H1 (cell line): ENCODE results near the gene KAT14. TPM values are rescaled to one million over a fixed set of nuclear protein-coding genes. Genes with fewer than 3 reads are reported as not detected.

Experiments used
- CTCF ChIA-PET: fragments of 300-600 bp; sonication (Branson Sonifier 250); formaldehyde crosslinking; loops from one replicate; lab custom pipeline; 2021; ENCODE audit not compliant: partially characterized antibody; lab: Charles Lee
- POLR2A ChIA-PET: fragments of 300-600 bp; sonication (Branson Sonifier 250); formaldehyde crosslinking; loops from one replicate; lab custom pipeline; 2021; ENCODE audit warnings: inconsistent platforms; ENCODE audit not compliant: partially characterized antibody; lab: Charles Lee
- DNase-seq, 2 experiments: peaks; one replicate each; pipeline versions ENCODE4 v3.0.0 to v3.0.0-alpha.2; 2010 to 2022; ENCODE audit warnings: low spot score in 2 of 2, low read depth in 1 of 2, mixed read lengths in 1 of 2
- FAIRE-seq: peaks from 2 replicates; lab custom pipeline; 2011; peaks lifted over from hg19 to GRCh38; lab: Jason Lieb, UNC
- H2AFZ ChIP-seq: 2 replicates; pipeline ENCODE4 v1.8.1; 2012; ENCODE audit warnings: low read length, inconsistent platforms
- H2AK5ac ChIP-seq: 2 replicates; pipeline ENCODE4 v1.6.1; 2013; ENCODE audit warnings: low read depth, low read length
- H2BK120ac ChIP-seq: replicated peaks from 2 replicates; pipeline ENCODE3; 2013; ENCODE audit warnings: low read depth, low read length, inconsistent platforms
- H2BK12ac ChIP-seq: 2 replicates; pipeline ENCODE4 v1.6.1; 2013; ENCODE audit warnings: low read depth, low read length
- H2BK15ac ChIP-seq: 2 replicates; pipeline ENCODE4 v1.6.1; 2013; ENCODE audit warnings: low read length
- H2BK20ac ChIP-seq: 2 replicates; pipeline ENCODE4 v1.6.1; 2013; ENCODE audit warnings: low read length
- H2BK5ac ChIP-seq: 2 replicates; pipeline ENCODE4 v1.6.1; 2013; ENCODE audit warnings: low read depth, low read length
- H3K14ac ChIP-seq: 2 replicates; pipeline ENCODE4 v1.6.1; 2013; ENCODE audit warnings: inconsistent platforms; ENCODE audit not compliant: insufficient read length
- H3K18ac ChIP-seq: 2 replicates; pipeline ENCODE4 v1.6.1; 2013; ENCODE audit warnings: low read length; ENCODE audit errors: extremely low read depth
- H3K23ac ChIP-seq: 2 replicates; pipeline ENCODE4 v1.6.1; 2013; ENCODE audit warnings: inconsistent platforms; ENCODE audit not compliant: insufficient read length
- H3K23me2 ChIP-seq: 2 replicates; pipeline ENCODE4 v1.6.1; 2013; ENCODE audit warnings: low read depth, low read length
- H3K27ac ChIP-seq: 2 replicates; pipeline ENCODE4 v1.6.1; 2011; ENCODE audit warnings: low read depth, low read length, inconsistent platforms
- H3K27me3 ChIP-seq, 4 experiments: replicated peaks in 1 of 4; 1 replicate in 1 of 4; 2 replicates in 3 of 4; pipeline versions ENCODE4 v1.6.1 to v1.8.1; 2011 to 2013; ENCODE audit warnings: low read length in 3 of 4, mild to moderate bottlenecking in 3 of 4, inconsistent platforms in 2 of 4, mixed read lengths in 2 of 4, moderate library complexity in 1 of 4; ENCODE audit not compliant: control insufficient read depth in 3 of 4, insufficient read depth in 3 of 4; ENCODE audit errors: extremely low read depth in 1 of 4
- H3K36me3 ChIP-seq, 4 experiments: 2 replicates each; pipeline versions ENCODE4 v1.6.1 to v1.8.1; 2011 to 2013; ENCODE audit warnings: mild to moderate bottlenecking in 4 of 4, low read length in 3 of 4, moderate library complexity in 2 of 4, control low read depth in 1 of 4, inconsistent platforms in 1 of 4; ENCODE audit not compliant: insufficient read depth in 4 of 4, control insufficient read depth in 2 of 4
- H3K4ac ChIP-seq: replicated peaks from 2 replicates; pipeline ENCODE3; 2013; ENCODE audit warnings: low read length, low read depth, mixed read lengths, inconsistent platforms; ENCODE audit not compliant: insufficient read length
- H3K4me1 ChIP-seq, 4 experiments: replicated peaks in 1 of 4; 1 replicate in 1 of 4; 2 replicates in 3 of 4; pipeline versions ENCODE4 v1.6.1 to v1.8.1; 2011 to 2013; ENCODE audit warnings: low read length in 3 of 4, inconsistent platforms in 2 of 4, mixed read lengths in 1 of 4; ENCODE audit not compliant: insufficient read depth in 4 of 4, control insufficient read depth in 3 of 4
- H3K4me2 ChIP-seq, 2 experiments: 2 replicates each; pipeline versions ENCODE4 v1.6.1 to v1.8.1; 2011 to 2013; ENCODE audit warnings: low read depth in 2 of 2, low read length in 2 of 2, control low read depth in 1 of 2, inconsistent platforms in 1 of 2, mild to moderate bottlenecking in 1 of 2; ENCODE audit not compliant: insufficient read depth in 1 of 2
- H3K4me3 ChIP-seq, 4 experiments: fragments of 200-600, 300-600 bp in 1 of 4; sonication (generic), shearing (Covaris generic), sonication (Bioruptor Twin) in 1 of 4; 2 replicates each; pipeline versions ENCODE4 v1.5.1 to v1.8.1; 2011 to 2016; ENCODE audit warnings: low read length in 4 of 4, low read depth in 3 of 4, control low read depth in 2 of 4, inconsistent platforms in 2 of 4, mild to moderate bottlenecking in 2 of 4, mixed read lengths in 1 of 4, moderate library complexity in 1 of 4; ENCODE audit not compliant: insufficient read depth in 2 of 4; ENCODE audit errors: extremely low read depth in 1 of 4
- H3K56ac ChIP-seq: replicated peaks from 2 replicates; pipeline ENCODE3; 2013; ENCODE audit warnings: low read depth, mild to moderate bottlenecking, mixed read lengths, low read length, inconsistent platforms; ENCODE audit not compliant: insufficient read length
- H3K79me1 ChIP-seq: 2 replicates; pipeline ENCODE4 v1.6.1; 2013; ENCODE audit warnings: low read depth, low read length, control low read depth
- H3K79me2 ChIP-seq, 2 experiments: 2 replicates each; pipeline versions ENCODE4 v1.6.1 to v1.8.1; 2012 to 2013; ENCODE audit warnings: low read length in 2 of 2, mild to moderate bottlenecking in 2 of 2, inconsistent platforms in 1 of 2; ENCODE audit not compliant: insufficient read depth in 2 of 2, control insufficient read depth in 1 of 2
- H3K9ac ChIP-seq, 4 experiments: replicated peaks in 1 of 4; 1 replicate in 1 of 4; 2 replicates in 3 of 4; pipeline versions ENCODE4 v1.6.1 to v1.8.1; 2011 to 2013; ENCODE audit warnings: low read depth in 3 of 4, low read length in 3 of 4, control low read depth in 2 of 4, mild to moderate bottlenecking in 2 of 4, moderate library complexity in 2 of 4, inconsistent platforms in 1 of 4; ENCODE audit errors: extremely low read depth in 1 of 4
- H3K9me3 ChIP-seq, 2 experiments: 2 replicates each; pipeline versions ENCODE4 v1.6.1 to v1.8.1; 2012 to 2013; ENCODE audit warnings: mild to moderate bottlenecking in 2 of 2, moderate library complexity in 2 of 2, control low read depth in 1 of 2, inconsistent platforms in 1 of 2, low read depth in 1 of 2, low read length in 1 of 2, mixed read lengths in 1 of 2; ENCODE audit not compliant: insufficient read depth in 2 of 2
- H4K20me1 ChIP-seq, 2 experiments: replicated peaks in 1 of 2; 2 replicates each; pipeline versions ENCODE3 to v1.8.1; 2011 to 2013; ENCODE audit warnings: inconsistent platforms in 2 of 2, low read length in 2 of 2, mild to moderate bottlenecking in 1 of 2; ENCODE audit not compliant: insufficient read depth in 2 of 2, control insufficient read depth in 1 of 2
- H4K5ac ChIP-seq: 2 replicates; pipeline ENCODE4 v1.6.1; 2013; ENCODE audit warnings: low read length, low read depth, mixed read lengths, inconsistent platforms; ENCODE audit not compliant: insufficient read length
- H4K8ac ChIP-seq: 2 replicates; pipeline ENCODE4 v1.8.0; 2013; ENCODE audit warnings: mild to moderate bottlenecking, moderate library complexity, low read length, inconsistent platforms; ENCODE audit not compliant: insufficient read depth; ENCODE audit errors: extremely low read depth
- H4K91ac ChIP-seq: replicated peaks from 2 replicates; pipeline ENCODE3; 2013; ENCODE audit warnings: low read length, mixed read lengths, inconsistent platforms; ENCODE audit not compliant: insufficient read length
- ATF2 ChIP-seq: IDR thresholded peaks from 2 replicates; pipeline ENCODE4 v1.6.1; 2012; ENCODE audit warnings: low read length, inconsistent platforms
- BACH1 ChIP-seq: IDR thresholded peaks from 2 replicates; pipeline ENCODE4 v1.6.1; 2012; ENCODE audit warnings: low read length, improper control_type of control experiment
- CHD2 ChIP-seq: IDR thresholded peaks from 2 replicates; pipeline ENCODE4 v1.6.1; 2012; ENCODE audit warnings: low read length, improper control_type of control experiment
- JUND ChIP-seq: IDR thresholded peaks from 2 replicates; pipeline ENCODE4 v1.6.1; 2011; ENCODE audit warnings: mild to moderate bottlenecking, improper control_type of control experiment, low read length
- KDM5A ChIP-seq: fragments of 200-600 bp; IDR thresholded peaks from 2 replicates; pipeline ENCODE4 v1.7.1; 2012; ENCODE audit warnings: mild to moderate bottlenecking, low read length, inconsistent platforms, mixed read lengths
- MAX ChIP-seq: IDR thresholded peaks from 2 replicates; pipeline ENCODE4 v1.6.1; 2012; ENCODE audit warnings: inconsistent platforms
- WGBS, 2 experiments: shearing (Covaris generic) in 1 of 2; methylation state at CpG; one replicate each; pipeline versions ENCODE4 v1.1.6 to v1.1.7; 2013 to 2015; ENCODE audit warnings: low lambda C conversion rate in 2 of 2, mixed read lengths in 2 of 2, inconsistent platforms in 1 of 2, low coverage in 1 of 2, missing lambda C conversion rate in 1 of 2; ENCODE audit not compliant: insufficient replicate concordance in 2 of 2, insufficient coverage in 1 of 2, insufficient read length in 1 of 2; ENCODE audit errors: extremely low coverage in 1 of 2, missing lambda C conversion rate in 1 of 2; 5-methylcytosine and 5-hydroxymethylcytosine counted together
- polyA plus RNA-seq, 7 experiments: library from polyadenylated mRNA; depleted of rRNA in 3 of 7; stranded (reverse) in 5 of 7; unstranded in 2 of 7; fragments of >200 nt in 5 of 7; fragments of 200-250 nt in 2 of 7; gene quantifications; 1 replicate in 5 of 7; 2 replicates in 1 of 7; 4 replicates in 1 of 7; pipeline versions ENCODE4 v1.2.1 to v1.2.3, GENCODE V29; 2011 to 2013; ENCODE audit warnings: missing spikeins in 2 of 7, mixed read lengths in 2 of 7
- total RNA-seq: library from RNA; stranded (reverse); fragmentation: NEBNext Ultra II Directional; extraction: Animal tissue kit (Norgen Biotek cat#: 25700); gene quantifications from 2 replicates; pipeline ENCODE4 v1.2.1, GENCODE V29; 2021

The KAT14 gene
- total and polyA plus RNA-seq, 2 of the 8 experiments (the other 6 are each of a cell fraction or from before 2014, with no cell fraction given) = 17.3 to 29.3 TPM

- Histone ChIP-seq H2BK120ac (no peak overlapping the region), H3K4ac (no peak overlapping the region), H3K14ac (no peak overlapping the region), H3K9ac (no peak overlapping the region), H2BK12ac (no peak overlapping the region), H2BK15ac (no peak overlapping the region), H2AFZ (no peak overlapping the region), H3K79me2 (no peaks in the 10 kb centered on the region), H3K27ac (no peak overlapping the region), H4K5ac (no peak overlapping the region), H3K9me3 (no peaks in the 10 kb centered on the region), H3K27me3 (no peaks in the 10 kb centered on the region), H3K4me3 (no peak overlapping the region), H4K8ac (no peak overlapping the region), H2BK20ac (no peak overlapping the region), H2AK5ac (no peak overlapping the region), H3K4me2 (no peak overlapping the region), H3K79me1 (no peaks in the 10 kb centered on the region), H2BK5ac (no peak overlapping the region), H3K4me1 (no peaks in the 10 kb centered on the region), H3K36me3 (peaks cover 8 to 51% (median 32%) of the 10 kb centered on the region in 4 experiments; a peak in 7 of 8 replicates), H4K20me1 (peaks cover 2 to 3% of the 10 kb centered on the region in 2 experiments), H3K18ac (no peak overlapping the region), H3K23ac (no peak overlapping the region), H3K23me2 (no peaks in the 10 kb centered on the region), H4K91ac (no peak overlapping the region), H3K56ac (no peak overlapping the region)
- DNase-seq = no peak
- no peak for FAIRE-seq
- CTCF ChIA-PET = interaction anchor here (0.5 to 0.7 kb wide), 2 partner anchors 11 to 91 kb away, joined by 3 read pairs; no protein-coding TSS in a partner anchor
- TF ChIP-seq CHD2 (no peak), JUND (no peak), BACH1 (no peak), MAX (no peak), ATF2 (no peak), KDM5A (no peak)
- WGBS, 2 experiments = 93% methylated on average over 5 of the region's 5 CpGs; no CpG with 5 or more reads in 1 of the 2 experiments
- POLR2A ChIA-PET = no interaction called here
Observed at GRCh38 chr20:18187020-18187419, 49.4 kb downstream of the KAT14 start.
